HG03039 (cell line): ENCODE results near the gene RCOR3.
"Not testable (repeated sequence)": the region's sequence is repeated elsewhere in the genome, so short reads cannot be mapped to it uniquely, and the experiment has no call there.

ENCODE experiments used
- ATAC-seq: cut with Tn5 transposase; IDR thresholded peaks from one replicate; pipeline ENCODE4 v1.9.1; 2021; ENCODE audit warnings: mild to moderate bottlenecking, moderate library complexity; ENCODE audit not compliant: unreplicated experiment

Gene RCOR3

GRCh38 chr1:211259638-211260126 lies 516 bp downstream of the RCOR3 start:
- ATAC-seq, result no peak

DNA sequence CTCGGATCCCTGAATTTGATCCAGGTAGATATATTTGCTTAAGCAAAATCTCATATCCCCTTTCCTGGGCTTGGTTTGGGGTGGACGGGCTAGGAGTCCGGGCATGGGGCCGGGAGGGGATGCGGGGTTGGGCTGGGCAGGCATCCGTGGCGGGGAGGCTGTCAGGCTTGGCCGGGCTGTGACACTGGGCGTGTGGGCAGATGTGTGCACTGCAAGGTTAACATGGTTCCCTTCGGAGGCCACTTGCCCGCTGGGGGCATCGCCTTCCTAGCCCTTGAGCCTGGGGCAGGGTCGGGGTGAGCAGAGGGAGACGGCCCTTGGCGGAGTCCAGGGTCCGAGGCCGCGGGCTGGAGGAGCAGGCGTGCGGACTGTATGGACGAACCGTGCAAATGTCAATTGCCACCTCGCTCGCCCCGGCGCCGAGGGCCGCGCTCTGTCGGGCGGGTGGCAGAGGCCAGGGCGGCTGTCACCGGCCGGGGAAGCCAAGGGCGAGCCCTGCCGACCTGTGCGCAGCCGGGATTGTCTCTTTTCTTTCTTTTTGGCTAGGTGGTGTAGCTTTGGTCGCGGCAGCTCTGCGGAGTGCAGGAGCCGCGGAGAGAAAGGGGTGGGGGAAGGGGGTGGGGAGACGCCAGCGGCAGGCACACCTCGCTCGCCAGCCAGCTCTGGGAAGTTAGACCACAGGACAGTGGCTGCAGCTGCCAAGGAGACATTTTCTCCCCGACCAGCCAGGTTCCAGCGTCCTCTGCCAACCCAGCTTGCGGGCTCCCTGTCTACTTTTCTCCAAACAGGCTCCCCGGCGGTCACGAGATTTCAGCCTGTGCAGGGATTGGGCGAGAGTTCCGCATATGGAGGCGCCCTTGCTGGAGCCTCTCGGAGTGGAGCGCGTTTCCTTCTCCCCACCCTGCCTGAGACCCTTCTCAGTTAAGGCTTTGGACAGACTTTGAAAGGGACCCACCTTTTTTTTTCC lies 1.3 kb downstream of the RCOR3 start:
- ATAC-seq, result peak; percentile 23

- no peak for ATAC-seq
Observed at GRCh38 chr1:211261229-211261628, 2.1 kb downstream of the RCOR3 start.

DNA sequence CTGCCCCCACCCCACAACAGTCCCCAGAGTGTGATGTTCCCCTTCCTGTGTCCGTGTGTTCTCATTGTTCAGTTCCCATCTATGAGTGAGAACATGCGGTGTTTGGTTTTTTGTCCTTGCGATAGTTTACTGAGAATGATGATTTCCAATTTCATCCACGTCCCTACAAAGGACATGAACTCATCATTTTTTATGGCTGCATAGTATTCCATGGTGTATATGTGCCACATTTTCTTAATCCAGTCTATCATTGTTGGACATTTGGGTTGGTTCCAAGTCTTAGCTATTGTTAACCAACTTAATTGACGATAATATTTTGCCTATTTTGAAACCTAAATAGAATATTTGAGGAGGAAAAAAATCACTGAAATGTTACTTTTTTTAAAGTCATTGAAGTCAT lies 3.9 kb downstream of the RCOR3 start:
- ATAC-seq, result not testable (repeated sequence)

DNA sequence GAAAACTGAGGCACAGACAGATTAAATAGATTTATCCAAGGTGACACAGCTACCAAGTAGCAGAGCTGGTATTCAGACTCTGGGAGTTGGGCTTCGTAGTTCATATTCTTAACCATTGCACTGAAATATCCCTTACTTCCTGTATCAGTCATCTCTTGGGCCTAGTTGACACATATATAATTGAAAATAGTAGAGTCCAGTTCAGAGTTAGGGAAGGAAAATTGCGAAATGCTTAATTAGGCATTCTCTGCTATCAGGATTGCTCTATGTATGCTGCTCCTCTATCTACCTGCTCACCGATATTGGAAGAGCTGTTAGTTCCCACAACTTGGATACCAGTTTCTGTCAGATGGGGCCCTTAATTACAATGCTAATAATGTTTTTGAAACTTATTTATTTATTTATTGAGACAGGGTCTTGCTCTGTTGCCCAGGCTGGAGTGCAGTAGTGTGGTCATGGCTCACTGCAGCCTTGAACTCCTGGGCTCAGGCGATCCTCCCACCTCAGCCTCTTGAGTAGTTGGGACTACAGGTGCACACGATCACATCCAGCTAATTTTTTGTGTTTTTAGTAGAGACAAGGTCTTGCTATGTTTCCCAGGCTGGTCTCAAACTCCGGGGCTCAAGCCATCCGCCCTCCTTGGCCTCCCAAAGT lies 8.2 kb downstream of the RCOR3 start:
- ATAC-seq, result no peak

DNA sequence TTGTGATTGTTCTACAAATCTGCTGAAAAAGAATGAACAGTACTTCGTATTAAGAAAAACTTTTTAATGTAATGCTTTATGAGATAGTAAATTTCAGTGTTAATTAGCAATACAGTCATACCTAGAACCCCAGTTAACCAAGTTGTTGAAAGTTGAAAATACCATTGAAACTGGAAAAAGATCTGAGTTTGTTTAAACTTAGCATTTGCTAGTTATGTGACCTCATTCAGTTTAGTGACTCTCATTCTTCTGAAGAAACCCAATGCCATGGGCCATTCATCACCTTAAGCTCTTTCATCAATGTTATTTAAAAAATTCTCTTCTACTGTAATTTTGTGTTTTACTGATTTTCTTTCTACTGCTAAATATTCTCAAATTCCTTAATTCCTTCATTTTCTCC lies 20.2 kb downstream of the RCOR3 start:
- ATAC-seq, result no peak

GRCh38 chr1:211280910-211281309 lies 21.7 kb downstream of the RCOR3 start:
- ATAC-seq, result no peak

- ATAC-seq, result no peak
Observed at GRCh38 chr1:211281320-211282022, 22.3 kb downstream of the RCOR3 start.

DNA sequence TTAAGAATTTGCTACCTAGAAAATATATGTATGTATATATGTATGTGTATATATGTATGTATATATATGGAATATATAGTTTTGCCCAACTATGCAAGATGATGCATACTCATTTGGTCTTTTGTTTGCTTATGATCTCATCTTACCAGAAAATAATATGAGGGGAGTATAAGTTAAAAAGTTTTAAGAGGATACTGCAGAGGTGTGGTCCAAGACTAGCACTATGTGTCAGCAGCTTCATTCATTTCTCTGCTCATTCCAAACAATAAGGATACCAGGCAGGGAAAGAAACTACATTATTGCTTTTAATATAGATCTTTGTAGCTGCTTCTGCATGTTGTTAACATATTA lies 22.8 kb downstream of the RCOR3 start:
- no peak for ATAC-seq

DNA sequence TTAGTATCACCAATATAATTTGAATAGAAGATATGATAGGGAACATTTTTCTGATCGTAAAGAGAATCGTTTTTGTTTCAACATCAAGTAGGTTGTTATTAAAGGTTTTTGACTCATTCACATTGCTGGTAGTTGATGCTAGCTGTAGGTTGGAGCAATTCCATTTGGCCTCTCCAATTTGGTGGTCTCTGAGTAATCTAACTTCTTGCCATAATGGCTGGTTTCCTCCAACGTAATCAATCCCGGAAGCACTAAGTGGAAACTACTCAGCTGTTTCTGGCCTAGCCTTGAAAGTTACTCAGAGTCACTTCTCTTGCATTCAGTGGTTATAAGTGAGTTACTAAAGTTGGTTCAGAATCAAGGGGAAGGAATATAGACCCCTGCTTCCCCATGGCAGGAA lies 26.0 kb downstream of the RCOR3 start:
- ATAC-seq, result no peak

DNA sequence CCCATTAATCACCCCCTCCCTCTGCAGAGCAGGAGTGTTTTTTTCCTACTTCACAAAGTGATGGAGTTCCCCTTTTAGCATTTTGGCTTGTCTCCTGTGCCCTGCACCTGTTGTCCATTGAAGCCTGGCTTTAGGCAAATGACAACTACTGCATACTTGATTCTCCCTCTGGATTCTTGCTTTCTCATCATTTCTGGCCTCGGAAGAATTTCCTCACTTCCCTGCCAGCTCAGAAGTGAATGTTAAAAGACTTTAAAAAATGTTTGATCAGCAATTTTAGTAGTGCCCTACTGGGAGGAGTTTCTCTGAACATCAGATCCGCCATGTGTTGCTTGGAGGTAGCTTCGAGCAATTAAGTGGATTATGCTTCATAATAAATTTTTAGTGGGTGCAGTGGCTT lies 28.1 kb downstream of the RCOR3 start:
- no peak for ATAC-seq

DNA sequence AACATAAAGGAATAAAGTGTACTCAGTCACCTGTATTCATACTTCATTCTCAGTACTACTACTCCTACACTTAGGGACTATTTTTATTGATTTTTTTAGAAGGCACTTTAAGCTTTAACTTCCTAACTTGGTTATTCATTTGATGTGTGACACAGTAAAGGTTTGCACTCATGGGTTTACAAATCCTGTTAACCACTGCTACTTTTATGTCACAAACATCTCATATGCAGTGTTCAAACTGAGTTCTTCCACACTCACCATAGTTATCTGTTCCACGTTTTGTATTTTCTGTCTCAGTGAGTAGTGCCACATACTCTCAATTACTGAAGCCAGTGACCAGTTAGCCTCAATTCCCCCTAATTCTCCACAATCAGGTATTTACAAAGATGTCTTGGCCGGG lies 33.2 kb downstream of the RCOR3 start:
- no peak for ATAC-seq

DNA sequence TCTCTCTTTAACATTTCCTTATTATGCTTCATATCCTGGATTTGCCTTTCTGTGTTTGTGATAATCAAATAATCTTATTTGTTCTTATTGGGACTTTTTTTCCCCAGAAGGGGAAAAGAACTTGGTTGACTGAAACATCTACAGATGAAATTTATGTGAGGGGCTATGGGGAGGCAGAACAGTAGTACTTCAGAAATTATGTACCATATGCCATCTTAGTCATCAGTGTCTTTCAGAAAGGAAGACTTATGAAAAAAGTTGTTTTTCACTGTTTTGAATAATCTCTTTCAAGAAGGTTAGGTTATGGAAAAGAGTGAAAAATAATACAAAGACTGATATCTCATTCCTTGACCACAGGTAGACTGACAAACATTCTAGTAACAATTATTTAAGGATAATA lies 37.2 kb downstream of the RCOR3 start:
- ATAC-seq, result no peak

- ATAC-seq, result peak; percentile 93
Observed at GRCh38 chr1:211305044-211305443, 45.9 kb downstream of the RCOR3 start.

DNA sequence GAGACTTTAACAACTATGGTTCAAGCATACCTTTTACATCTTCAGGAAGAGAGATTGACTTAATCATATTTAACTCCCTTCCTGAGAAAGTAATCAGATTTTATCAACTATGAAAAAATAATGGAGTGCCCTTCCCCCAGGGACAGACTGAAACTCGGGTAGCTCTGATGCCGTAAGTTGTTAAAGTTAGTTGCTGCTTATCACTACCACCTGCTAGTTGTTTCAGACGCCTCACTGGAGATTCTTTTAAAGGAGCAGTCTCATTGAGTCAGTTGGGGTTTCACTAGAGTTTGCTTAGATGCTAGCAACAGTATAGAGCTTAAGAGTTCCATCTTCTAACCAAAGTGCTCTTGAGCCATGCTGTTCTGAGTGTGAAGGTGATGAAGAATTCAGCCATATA lies 50.5 kb downstream of the RCOR3 start:
- no peak for ATAC-seq

DNA sequence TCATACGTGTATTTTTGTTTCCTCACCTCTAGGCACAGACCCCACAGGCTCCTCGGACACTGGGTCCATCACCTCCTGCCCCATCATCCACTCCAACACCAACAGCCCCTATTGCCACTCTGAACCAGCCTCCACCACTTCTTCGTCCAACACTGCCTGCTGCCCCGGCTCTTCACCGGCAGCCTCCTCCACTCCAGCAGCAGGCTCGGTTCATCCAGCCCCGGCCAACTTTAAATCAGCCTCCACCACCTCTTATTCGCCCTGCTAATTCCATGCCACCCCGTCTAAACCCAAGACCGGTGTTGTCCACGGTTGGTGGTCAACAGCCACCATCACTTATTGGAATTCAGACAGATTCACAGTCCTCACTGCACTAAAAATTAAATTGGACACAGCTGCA lies 54.2 kb downstream of the RCOR3 start:
- no peak for ATAC-seq

GRCh38 chr1:211318576-211319280 lies 59.6 kb downstream of the RCOR3 start:
- no peak for ATAC-seq

- no peak for ATAC-seq
Observed at GRCh38 chr1:211319892-211320291, 60.7 kb downstream of the RCOR3 start.

DNA sequence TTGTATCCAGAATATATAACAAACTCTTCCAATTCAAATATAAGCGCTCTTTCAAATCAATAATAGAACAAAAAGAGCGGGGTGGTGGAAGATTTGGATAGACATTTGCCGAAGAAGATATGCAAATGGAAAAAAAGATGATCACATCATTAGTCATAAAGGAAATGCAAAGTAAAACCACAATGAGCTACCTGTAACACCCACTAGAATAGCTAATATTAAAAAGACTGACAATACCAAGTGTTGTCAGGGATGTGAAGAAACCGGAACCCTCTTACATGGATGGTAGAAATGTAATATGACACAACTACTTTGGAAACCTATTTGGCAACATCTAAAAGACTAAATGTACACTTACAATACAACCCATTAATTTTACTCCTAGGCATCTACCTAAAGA lies 61.8 kb downstream of the RCOR3 start:
- no peak for ATAC-seq

DNA sequence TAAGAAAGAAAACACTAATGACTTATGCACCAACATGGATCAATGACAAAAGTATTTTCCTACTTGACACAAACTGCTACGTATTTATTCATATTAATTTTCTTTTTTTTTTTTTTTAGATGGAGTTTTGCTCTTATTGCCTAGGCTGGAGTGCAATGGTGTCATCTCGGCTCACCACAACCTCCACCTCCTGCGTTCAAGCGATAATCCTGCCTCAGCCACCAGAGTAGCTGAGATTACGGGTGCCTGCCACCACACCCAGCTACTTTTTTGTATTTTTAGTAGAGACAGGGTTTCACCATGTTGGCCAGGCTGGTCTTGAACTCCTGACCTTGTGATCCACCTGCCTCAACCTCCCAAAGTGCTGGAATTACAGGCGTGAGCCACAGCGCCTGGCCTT lies 62.5 kb downstream of the RCOR3 start:
- ATAC-seq, result not testable (repeated sequence)
